ENCODE data around the gene LINC00237. TPM values are rescaled to one million over a fixed set of nuclear protein-coding genes. Genes with fewer than 3 reads are reported as not detected.

Gene LINC00237
- total and polyA plus RNA-seq, 9 of the 15 experiments (the other 6 are each of a cell fraction or from before 2014, with no cell fraction given), result not detected

- in situ Hi-C loops (cut with MboI), result no loop called here
- H3K4me1 ChIP-seq (replicated peaks in 1 of 2; ENCODE audit: control insufficient read depth in 2 of 2, insufficient read depth in 2 of 2, low read length in 2 of 2), result no peaks in the 10 kb centered on the region
- no peak overlapping the region for H2AFZ ChIP-seq (ENCODE audit: low read depth, low read length)
- ChIA-PET POLR2A (interaction anchor here (0.9 kb wide), 1 partner anchor 21 kb away, joined by 3 read pairs; no protein-coding TSS in a partner anchor), CTCF (ENCODE audit: low intra/inter-chr PET ratio) (interaction anchor here (0.9 kb wide), 1 partner anchor 76 kb away, joined by 3 read pairs; the partner anchor contains the start of gene KIZ)
- H3K4me3 ChIP-seq, result no peak overlapping the region
- no peaks in the 10 kb centered on the region for H4K20me1 ChIP-seq (replicated peaks; ENCODE audit: control insufficient read depth, insufficient read depth, low read length)
- 32% methylated on average over 6 of the region's 6 CpGs for whole genome bisulfite sequencing (ENCODE audit: insufficient coverage, low coverage, missing lambda C conversion rate)
- no peak for DNase-seq (ENCODE audit: extremely low read depth in 1 of 4, low spot score in 3 of 4)
- BruUV-seq (replicated peaks), result no TSS peak
- no peak for FAIRE-seq
- intact Hi-C loops (cut with micrococcal nuclease), result loop anchor here (5.0 kb wide), 2 partner anchors 187 to 458 kb away; no protein-coding TSS in a partner anchor
- H3K36me3 ChIP-seq (ENCODE audit: control insufficient read depth, insufficient read depth, low read length), result no peaks in the 10 kb centered on the region
- no peaks in the 10 kb centered on the region for H3K9me1 ChIP-seq (ENCODE audit: control insufficient read depth, insufficient read depth, low read length)
- no peak overlapping the region for H3K4me2 ChIP-seq (ENCODE audit: insufficient read depth, low read length)
- no peaks in the 10 kb centered on the region for H3K79me2 ChIP-seq (ENCODE audit: control insufficient read depth, insufficient read depth, low read length)
- no peak overlapping the region for H3K9ac ChIP-seq (ENCODE audit: insufficient read depth in 1 of 2, low read depth in 2 of 2, low read length in 2 of 2)
- no peaks in the 10 kb centered on the region for H3K9me3 ChIP-seq (replicated peaks; ENCODE audit: control insufficient read depth, insufficient read depth, low read depth, low read length)
- H3K27ac ChIP-seq (ENCODE audit: extremely low read depth, low read depth, low read length), result no peak overlapping the region
- no peak for ATAC-seq
- H3K27me3 ChIP-seq (ENCODE audit: control insufficient read depth in 2 of 2, insufficient read depth in 2 of 2, low read length in 2 of 2), result peaks cover 0 to 5% of the 10 kb centered on the region in 2 experiments; a peak in 1 of 5 replicates
- TF ChIP-seq, protein P1, sequence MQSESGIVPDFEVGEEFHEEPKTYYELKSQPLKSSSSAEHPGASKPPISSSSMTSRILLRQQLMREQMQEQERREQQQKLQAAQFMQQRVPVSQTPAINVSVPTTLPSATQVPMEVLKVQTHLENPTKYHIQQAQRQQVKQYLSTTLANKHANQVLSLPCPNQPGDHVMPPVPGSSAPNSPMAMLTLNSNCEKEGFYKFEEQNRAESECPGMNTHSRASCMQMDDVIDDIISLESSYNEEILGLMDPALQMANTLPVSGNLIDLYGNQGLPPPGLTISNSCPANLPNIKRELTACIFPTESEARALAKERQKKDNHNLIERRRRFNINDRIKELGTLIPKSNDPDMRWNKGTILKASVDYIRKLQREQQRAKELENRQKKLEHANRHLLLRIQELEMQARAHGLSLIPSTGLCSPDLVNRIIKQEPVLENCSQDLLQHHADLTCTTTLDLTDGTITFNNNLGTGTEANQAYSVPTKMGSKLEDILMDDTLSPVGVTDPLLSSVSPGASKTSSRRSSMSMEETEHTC (IDR thresholded peaks at IDR 0.05), result no peak
- TF ChIP-seq JUND (IDR thresholded peaks at IDR 0.05; ENCODE audit: borderline replicate concordance, low read depth, low read length) (no peak), JUND (tag; IDR thresholded peaks at IDR 0.05; ENCODE audit: borderline replicate concordance, low read depth, low read length) (no peak), RB1 (IDR thresholded peaks at IDR 0.05; ENCODE audit: low read depth) (no peak), BDP1 (IDR thresholded peaks at IDR 0.05; ENCODE audit: insufficient read depth, insufficient read length) (no peak), KLF10 (CRISPR knock-in tag; IDR thresholded peaks at IDR 0.05) (no peak), ETS1 (conservative IDR thresholded peaks at IDR 0.05; ENCODE audit: control insufficient read depth, low read depth, low read length) (no peak), CEBPG (CRISPR knock-in tag; IDR thresholded peaks at IDR 0.05) (no peak), CEBPG (tag; conservative IDR thresholded peaks at IDR 0.05 in 1 of 2, IDR thresholded peaks at IDR 0.05 in 1 of 2) (no peak), PHTF2 (CRISPR knock-in tag; IDR thresholded peaks at IDR 0.05) (no peak), ZEB2 (IDR thresholded peaks at IDR 0.05) (no peak)
- TF ChIP-seq, protein P2, sequence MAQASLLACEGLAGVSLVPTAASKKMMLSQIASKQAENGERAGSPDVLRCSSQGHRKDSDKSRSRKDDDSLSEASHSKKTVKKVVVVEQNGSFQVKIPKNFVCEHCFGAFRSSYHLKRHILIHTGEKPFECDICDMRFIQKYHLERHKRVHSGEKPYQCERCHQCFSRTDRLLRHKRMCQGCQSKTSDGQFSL (CRISPR knock-in tag; IDR thresholded peaks at IDR 0.05), result no peak
- TF ChIP-seq, protein P2 (tag; IDR thresholded peaks at IDR 0.05), result no peak
- TF ChIP-seq, protein P3, sequence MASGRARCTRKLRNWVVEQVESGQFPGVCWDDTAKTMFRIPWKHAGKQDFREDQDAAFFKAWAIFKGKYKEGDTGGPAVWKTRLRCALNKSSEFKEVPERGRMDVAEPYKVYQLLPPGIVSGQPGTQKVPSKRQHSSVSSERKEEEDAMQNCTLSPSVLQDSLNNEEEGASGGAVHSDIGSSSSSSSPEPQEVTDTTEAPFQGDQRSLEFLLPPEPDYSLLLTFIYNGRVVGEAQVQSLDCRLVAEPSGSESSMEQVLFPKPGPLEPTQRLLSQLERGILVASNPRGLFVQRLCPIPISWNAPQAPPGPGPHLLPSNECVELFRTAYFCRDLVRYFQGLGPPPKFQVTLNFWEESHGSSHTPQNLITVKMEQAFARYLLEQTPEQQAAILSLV (tag; IDR thresholded peaks at IDR 0.05), result no peak
- TF ChIP-seq, protein P4, sequence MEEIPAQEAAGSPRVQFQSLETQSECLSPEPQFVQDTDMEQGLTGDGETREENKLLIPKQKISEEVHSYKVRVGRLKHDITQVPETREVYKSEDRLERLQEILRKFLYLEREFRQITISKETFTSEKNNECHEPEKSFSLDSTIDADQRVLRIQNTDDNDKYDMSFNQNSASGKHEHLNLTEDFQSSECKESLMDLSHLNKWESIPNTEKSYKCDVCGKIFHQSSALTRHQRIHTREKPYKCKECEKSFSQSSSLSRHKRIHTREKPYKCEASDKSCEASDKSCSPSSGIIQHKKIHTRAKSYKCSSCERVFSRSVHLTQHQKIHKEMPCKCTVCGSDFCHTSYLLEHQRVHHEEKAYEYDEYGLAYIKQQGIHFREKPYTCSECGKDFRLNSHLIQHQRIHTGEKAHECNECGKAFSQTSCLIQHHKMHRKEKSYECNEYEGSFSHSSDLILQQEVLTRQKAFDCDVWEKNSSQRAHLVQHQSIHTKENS (CRISPR knock-in tag; IDR thresholded peaks at IDR 0.05), result no peak
These were observed 56.8 kb downstream of the LINC00237 start for GRCh38 chr20:21049305-21049828.
